Measurements from ENCODE around the gene ERG.

Gene ERG

GRCh38 chr21:38395581-38395980 lies 102.7 kb downstream of the ERG start:
- H3K27ac ChIP-seq, result no peak overlapping the region

GRCh38 chr21:38392661-38393060 lies 105.6 kb downstream of the ERG start:
- H3K27ac ChIP-seq, result no peak overlapping the region

More at GRCh38 chr21:38395581-38395980, 102.7 kb downstream of the ERG start:
- no peak for TF ChIP-seq ZFX (IDR thresholded peaks at IDR 0.05)
- no peak for TF ChIP-seq CTCF (conservative IDR thresholded peaks at IDR 0.05)

DNA sequence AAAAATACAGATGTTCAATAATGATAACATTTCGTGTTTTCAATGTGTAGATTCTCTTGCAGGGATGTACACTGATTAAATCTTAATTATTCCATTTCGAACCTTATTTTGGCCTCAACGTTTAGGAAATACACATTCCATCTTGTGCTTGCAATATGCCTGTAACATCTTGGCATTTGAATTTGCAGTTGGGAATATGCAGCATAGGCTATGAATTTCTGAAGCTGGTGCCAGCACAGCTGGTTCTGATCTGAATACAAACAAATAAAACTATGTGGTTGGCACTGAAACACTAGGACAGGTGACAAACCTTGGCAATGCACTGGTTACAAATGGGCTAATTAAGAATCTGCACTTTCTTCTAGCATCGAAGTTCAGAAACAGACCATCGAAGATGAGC lies 108.4 kb downstream of the ERG start:
- no peak overlapping the region for H3K27ac ChIP-seq
- TF ChIP-seq ZFX (IDR thresholded peaks at IDR 0.05), result no peak
- no peak for TF ChIP-seq CTCF (conservative IDR thresholded peaks at IDR 0.05)

More at GRCh38 chr21:38392661-38393060, 105.6 kb downstream of the ERG start:
- TF ChIP-seq ZFX (IDR thresholded peaks at IDR 0.05) (no peak), CTCF (conservative IDR thresholded peaks at IDR 0.05) (no peak)

GRCh38 chr21:38389354-38389676 lies 109.0 kb downstream of the ERG start:
- no peak for TF ChIP-seq ZFX (IDR thresholded peaks at IDR 0.05)
- TF ChIP-seq CTCF (conservative IDR thresholded peaks at IDR 0.05), result no peak

DNA sequence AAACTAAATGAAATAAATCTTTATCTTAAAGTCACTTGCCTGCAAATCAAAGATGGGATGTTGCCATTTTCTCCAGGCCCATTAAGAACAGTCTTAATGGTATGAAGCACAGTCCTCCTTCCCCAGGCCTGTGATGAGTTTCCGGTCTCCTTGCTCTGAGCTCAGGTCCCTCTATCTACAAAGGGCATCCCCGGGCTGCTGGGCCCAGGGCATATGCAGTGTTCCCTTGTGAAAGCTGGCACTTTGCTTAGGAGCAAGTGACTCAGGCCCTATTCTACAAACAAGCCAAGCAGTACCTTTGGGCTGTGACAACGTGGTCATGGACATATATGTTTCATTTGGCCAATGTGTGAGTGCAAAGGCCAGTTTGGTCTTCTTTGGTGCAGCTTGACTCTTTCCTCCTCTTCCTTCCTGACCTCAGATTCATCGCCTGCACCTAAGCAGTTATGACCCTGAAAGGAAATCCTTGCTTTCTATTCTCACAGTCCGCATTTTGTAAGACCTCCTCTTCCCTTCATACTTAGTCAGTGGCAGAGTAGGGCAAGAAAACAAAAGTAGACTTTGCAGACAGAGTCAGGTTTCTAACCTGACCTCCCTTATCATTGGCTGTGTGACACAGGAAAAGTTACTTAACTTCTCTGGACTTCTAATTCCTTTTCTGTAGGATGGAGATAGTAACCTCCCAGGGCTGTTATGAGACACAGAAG lies 109.5 kb downstream of the ERG start:
- TF ChIP-seq ZFX (IDR thresholded peaks at IDR 0.05) (no peak), CTCF (conservative IDR thresholded peaks at IDR 0.05) (no peak)
- no peak overlapping the region for H3K27ac ChIP-seq

More at GRCh38 chr21:38389354-38389676, 109.0 kb downstream of the ERG start:
- H3K27ac ChIP-seq, result no peak overlapping the region

GRCh38 chr21:38388203-38388602 lies 110.1 kb downstream of the ERG start:
- H3K27ac ChIP-seq, result no peak overlapping the region
- TF ChIP-seq CTCF (conservative IDR thresholded peaks at IDR 0.05) (no peak), ZFX (IDR thresholded peaks at IDR 0.05) (no peak)

DNA sequence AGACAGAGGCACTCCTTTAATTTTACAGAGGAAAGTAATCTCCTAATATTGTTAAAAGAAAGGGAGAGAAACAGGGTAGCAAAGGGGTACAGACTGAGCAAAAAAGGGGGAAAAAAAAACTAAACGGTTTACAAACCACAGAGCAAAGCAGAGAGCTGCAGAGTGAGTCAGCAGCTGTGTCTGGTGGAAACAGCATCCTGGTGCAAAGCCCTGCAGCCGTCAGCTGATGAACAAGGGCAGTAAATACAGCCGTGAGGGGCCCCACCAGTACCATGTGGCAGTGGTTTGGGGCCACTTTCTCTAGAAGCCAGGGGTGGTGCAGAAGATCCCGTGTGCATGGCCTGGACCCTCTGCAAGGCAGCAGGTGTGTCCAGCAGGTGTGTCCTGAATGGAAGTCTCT lies 111.3 kb downstream of the ERG start:
- no peak overlapping the region for H3K27ac ChIP-seq
- TF ChIP-seq ZFX (IDR thresholded peaks at IDR 0.05) (no peak), CTCF (conservative IDR thresholded peaks at IDR 0.05) (no peak)
